Stimulated activated CD4-positive, alpha-beta T cell treated with anti-CD3 and anti-CD28 coated beads, Interleukin-15, amount 100 ng/mL, for 1 hour (primary cell): ENCODE results near the gene CERS5.
"Not testable (repeated sequence)": the region's sequence is repeated elsewhere in the genome, so short reads cannot be mapped to it uniquely, and the experiment has no call there.

ENCODE experiments used
- DNase-seq, 2 donors: peaks; one replicate each; pipeline ENCODE4 v3.0.0-alpha.2; 2020; ENCODE audit warnings: low read depth in 1 of 2, low spot score in 1 of 2

CERS5 gene

DNA sequence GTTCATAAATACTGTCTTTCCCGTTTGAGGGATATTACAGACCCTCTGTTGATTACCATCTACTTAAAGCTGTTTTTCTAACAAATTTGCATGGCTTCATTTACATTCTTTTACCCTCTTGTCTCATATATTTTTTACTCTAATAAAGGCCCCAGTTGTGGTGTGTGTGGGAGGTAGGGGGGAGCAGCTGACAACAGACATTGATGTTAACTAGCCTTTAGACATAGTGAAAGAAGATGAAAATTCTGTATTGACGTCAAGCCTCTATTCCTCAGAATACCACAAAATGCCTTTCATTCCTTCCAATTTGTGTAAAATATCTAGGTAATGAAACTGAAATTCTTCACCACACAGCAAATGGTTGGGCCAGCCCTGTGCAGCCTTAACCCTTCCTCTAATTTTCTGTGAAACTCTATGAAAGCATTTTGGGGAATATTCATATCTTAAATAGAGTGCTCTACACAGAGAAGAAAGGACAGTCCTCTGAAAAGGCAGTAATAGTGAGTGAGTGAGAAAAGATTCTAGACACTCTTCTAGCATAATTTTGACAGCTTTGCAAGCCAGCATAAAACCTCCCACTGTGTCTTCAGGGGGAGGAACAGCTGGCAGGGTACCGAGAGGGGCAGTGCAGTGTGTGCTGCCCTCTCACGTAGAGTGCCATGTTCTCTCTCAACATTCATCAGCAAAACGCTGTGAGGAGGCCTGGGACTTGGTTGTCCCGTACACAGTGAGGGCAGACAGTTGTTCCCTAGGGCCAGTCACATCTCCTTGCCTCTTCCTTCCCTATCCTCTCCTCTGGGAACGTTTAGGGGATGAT, 20.1 kb upstream of the CERS5 start:
- no peak for DNase-seq

DNA sequence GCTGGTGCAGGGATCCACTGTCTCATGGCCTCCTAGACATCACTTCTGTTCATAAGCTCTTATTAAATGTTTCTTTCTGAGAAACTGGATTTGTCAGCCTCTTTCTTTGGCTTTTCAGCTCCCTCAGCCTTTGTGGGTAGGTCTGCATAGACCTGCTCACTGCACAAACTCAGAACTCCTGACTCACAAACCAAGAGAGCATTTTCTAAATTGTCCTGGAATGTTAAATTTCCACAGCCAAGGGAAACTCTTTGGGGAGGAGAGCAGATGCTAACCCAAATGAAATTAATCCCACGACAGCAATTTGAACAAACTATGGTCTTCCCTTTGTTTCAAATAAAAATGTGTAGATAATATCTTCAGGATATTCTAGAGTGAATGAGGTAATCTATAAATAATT, 19.5 kb upstream of the CERS5 start:
- DNase-seq, result no peak

DNA sequence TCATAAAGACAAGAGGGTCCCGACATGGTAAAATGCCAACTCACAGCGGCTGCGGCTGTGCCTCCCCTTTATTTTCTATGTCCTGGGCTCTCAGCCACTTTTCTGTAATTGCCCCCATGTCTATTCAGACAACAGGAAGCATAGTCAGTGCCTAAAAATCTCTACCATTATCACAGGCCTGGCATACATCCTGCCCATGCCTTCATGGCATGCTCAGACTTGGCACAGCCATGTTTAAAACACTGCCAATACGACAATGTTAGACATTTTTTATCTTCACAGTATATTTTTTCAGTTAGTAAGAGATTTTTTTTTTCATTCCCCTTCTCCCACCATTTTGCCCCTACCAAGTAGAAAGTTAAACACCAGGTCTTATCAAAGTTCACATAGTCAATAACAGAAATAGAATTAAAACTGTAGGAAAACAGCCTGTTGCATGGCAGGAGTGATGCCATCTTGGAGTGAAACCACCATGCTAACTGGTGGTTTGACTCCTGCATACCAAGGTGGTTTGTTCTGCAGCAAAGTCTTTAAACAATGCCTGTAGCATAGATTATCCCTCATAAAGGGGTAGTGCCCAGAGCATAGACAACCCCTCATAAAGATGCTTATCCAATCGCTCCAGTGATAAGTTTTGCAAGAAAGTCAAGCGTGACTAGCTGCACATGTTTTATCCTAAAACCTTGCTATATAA, 18.9 kb upstream of the CERS5 start:
- no peak for DNase-seq

DNA sequence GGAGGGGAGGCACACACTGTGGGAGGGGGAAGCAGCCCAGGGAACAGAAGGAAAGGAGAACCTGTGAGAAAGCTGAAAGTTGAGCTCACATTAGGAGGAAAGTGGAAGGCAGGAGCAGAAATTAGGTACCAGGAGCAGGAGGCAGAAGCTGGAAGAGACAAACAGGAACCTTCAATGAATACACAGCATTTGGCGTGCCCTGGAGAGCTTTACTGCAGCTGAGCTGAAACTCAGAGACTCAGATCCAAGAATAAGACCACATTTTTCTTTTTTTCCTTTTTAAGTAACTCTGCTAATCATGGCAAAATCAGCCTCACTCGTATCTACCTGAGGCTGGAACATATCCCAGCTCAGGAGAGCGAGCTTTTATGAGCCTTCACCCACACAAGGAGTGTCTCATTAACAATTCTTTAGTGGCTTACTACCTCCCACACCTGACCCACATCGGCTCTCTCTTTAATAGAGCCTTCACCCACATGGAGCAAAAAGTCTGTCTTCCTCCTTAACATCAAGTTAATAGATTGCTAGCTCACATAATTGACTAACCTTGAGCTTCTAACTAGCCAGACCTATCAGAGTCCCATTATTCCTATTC, 18.2 kb upstream of the CERS5 start:
- DNase-seq, result no peak

DNA sequence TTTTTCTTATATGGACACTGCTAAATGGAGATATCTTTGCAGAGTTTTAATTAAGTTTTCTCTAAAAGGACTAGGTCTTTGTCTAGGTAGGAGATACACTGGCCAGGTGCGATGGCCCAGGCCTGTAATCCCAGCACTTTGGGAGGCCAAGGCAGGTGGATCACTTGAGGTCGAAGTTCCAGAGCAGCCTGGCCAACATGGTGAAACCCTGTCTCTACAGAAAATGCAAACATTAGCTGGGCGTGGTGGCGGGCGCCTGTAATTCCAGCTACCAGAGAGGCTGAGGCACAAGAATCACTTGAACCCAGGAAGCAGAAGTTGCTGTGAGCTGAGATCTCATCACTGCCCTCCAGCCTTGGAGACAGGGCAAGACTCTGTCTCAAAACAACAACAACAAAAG, 17.1 kb upstream of the CERS5 start:
- no peak for DNase-seq

DNA sequence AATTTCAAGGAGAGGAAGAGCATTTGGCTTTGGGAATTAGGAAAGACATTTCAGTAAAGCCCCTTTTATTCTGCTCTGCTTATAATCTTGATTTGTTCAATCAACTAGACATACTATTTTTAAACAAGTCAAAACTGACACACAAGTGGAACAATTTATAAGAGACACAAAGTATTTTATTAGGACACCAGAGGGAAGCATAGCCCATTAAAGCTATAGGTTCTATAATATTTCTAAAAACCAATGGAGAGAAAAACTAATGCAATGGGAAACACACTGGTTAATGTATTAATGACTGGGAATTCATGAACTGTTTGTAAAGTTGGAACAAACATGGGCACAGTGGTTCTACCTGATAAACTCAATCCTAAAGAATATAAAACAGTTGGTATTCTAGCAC, 15.3 kb upstream of the CERS5 start:
- DNase-seq, result no peak

DNA sequence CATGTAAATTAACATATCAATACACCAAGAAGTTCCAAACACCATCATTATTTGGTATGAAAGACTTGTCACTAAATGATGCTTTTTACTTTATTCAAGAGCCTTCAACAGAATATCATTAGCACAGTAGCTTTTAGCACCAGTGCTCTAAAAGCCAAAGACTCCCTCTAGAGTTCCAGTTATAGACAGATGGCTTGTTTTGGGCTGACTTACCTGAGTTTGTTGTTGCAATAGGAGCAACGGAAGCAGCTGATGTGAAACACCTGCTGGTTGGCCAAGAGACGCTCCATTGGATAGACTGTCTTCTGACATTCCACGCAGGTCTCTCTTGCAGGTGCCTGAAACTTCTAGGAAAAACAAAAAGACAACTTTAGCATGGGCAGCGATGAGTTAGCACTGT, 14.5 kb upstream of the CERS5 start:
- DNase-seq, result no peak

DNA sequence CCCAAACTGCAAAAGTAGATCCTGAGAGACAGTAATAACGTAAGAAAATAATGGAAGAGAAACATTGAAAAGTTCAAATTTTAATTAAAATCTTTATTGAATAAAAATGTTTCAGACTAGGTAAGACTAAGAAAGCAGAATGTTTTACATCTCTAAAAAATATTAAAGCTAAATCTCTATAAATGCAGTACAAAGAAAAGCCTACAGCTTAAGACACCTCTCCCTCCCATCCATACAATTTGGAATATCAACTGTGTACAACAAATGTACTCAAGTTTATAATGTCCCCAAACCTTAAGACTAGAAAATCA, 8.5 kb upstream of the CERS5 start:
- DNase-seq, result no peak

DNA sequence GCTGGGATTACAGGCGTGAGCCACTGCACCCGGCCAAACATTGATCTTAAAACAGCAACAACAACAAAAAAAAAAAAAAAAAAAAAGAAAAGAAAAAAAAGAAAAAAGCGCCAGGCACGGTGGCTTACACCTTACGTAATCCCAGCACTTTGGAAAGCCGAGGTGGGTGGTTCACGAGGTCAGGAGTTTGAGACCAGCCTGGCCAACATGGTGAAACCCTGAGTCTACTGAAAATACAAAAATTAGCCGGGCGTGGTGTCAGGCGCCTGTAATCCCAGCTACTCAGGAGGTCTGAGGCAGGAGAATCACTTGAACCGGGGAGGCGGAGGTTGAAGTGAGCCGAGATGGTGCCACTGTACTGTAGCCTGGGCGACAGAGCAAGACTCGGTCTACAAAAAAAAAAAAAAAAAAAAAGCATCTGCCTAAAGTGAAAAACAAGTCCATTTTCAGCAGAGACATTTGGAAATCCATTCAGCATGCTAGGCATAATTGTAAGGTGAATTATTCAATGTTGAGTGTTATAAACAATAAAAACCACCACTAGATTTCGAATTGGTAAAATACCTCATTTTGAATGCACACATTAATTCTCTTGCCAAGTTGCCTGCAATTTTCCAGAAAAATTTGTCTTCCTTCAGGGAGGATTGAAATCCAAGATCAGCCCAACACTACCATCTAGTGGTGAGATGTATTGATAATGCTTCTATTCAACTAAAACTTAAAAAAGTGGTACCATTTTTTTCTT, 8.0 kb upstream of the CERS5 start:
- DNase-seq, result no peak

DNA sequence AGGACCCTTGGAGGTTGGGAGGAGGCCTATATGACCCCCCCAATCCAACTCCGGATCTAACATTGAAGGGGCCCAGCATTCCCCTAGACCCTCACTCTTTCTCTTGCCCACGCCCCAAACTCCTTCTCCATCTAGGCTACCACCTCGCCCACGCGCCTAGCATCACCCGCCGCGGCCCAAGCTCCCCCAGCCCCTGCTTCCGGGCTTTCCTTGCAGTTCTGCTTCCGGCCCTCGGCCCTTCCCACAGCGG, 445 bp downstream of the CERS5 start:
- DNase-seq, result no peak

DNA sequence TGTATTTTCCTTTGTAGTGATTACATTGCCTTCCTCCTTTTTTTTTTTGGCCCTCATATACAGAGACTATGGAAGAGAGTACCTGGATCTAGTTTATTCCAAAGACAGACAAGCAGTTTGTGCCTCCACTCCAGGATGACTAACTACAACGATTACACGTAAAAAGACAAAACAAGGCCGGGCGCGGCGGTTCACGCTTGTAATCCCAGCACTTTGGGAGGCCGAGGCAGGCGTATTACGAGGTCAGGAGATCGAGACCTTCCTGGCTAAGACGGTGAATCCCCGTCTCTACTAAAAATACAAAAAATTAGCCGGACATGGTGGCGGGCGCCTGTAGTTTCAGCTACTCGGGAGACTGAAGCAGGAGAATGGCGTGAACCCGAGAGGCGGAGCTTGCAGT, 2.2 kb downstream of the CERS5 start:
- no peak for DNase-seq

DNA sequence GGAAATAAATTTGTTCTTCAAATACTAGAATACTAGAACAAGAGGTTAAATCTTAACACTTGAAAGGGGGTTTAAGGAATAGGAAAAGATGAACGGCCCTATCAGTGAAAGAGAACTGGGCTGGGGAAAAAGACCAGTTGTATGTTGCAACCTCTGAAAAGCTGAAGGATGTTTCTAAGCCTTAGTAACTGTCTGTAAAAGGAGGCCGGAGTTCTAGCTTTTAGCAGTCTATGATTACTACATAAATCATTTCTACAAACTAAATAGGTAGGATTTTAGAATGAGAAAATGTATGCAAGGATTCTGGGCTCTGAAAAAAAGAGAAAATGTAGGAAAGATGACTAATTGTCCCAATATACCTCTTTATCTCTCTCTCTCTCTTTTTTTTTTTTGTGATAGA, 4.9 kb downstream of the CERS5 start:
- no peak for DNase-seq

DNA sequence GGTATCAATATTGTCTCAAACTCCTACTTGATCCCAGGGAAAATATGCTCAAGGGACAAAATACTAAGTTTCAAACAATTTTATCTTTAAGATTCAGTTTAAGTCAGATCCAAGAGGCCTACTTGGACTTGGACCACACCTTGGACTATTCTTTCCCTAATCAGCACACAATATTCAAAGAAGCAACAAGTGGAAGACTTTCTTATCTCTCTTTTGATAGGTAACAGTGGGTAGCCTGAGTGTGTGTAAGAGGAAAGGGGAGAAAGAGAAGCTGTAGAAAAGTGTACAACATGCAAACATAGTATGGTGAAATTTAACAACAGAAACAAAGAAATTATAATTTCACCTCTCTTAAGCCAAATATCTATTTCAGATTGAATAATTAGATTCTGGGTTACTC, 6.5 kb downstream of the CERS5 start:
- DNase-seq, result no peak

DNA sequence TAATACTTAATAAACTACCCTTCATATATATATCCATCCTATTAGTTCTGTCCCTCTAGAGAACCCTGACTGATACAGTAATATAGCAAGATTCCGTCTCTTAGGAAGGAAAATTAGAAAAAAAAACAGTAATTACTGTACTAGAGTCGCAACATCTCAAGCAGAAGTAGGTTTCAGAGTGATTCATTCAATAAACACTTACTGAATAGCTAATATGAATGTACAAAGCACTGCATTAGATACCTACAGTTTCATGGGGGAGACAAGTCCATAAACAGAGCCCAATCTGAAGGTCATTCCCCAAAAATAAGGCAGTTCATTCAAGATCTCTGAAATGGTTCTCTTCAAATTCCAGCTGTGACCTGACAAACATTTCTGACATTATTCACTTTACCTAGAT, 9.9 kb downstream of the CERS5 start:
- no peak for DNase-seq

DNA sequence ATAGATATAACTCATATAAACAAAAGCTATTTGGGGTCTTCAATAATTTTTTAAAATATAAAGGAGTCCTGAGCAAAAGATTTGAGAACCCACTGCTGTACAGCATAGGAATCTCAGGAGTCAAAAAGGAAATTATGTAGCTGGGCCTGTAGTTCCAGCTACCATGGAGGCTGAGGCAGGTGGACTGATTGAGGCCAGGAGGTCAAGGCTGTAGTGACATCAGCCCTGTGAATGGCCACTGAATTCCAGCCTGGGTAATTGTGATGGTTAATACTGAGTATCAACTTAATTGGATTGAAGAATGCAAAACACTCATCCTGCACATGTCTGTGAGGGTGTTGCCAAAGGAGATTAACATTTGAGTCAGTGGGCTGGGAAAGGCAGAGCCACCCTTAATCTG, 10.5 kb downstream of the CERS5 start:
- no peak for DNase-seq

DNA sequence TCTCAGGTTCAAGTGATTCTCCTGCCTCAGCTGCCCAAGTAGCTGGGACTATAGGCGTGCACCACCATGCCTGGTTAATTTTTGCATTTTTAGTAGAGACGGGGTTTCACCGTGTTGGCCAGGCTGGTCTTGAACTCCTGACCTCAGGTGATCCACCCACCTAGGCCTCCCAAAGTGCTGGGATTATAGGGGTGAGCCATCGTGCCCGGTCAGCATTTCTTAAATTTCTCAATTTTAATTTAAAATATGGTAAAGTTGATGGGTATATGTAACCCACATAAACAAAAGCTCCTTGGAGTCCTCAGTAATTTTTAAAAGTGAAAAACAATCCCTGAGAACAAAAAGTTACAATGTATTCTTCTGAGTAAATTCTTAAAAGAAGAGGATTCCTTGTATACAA, 12.2 kb downstream of the CERS5 start:
- DNase-seq, result not testable (repeated sequence)

DNA sequence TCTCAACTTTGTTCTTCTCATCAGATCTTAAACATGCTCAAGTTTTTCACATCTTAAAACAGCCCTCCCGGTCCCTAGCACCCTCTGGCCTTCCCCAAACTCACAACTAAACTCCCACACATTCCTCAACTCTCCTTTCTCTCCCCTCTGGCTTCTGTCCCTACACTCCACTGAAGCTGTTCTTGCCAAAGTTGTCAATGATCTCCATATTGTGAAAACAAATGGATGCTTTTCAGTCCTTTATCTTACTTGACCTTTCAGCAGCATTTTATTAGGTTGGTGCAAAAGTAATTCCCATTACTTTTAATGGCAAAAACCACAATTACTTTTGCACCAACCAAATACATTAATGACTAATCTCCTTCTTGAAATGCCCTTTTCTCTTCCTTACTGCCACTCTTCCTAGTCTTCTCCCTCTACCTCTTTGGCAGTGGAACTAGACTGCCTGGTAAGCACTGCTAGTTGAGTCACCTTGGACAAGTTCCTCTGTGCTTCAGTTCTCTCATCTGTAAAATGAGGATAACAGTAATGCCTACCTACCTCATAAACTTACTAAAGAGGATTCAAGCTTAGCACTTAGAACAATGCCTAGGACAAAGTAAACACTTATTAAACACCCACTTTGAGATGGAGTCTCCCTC, 16.0 kb downstream of the CERS5 start:
- no peak for DNase-seq

DNA sequence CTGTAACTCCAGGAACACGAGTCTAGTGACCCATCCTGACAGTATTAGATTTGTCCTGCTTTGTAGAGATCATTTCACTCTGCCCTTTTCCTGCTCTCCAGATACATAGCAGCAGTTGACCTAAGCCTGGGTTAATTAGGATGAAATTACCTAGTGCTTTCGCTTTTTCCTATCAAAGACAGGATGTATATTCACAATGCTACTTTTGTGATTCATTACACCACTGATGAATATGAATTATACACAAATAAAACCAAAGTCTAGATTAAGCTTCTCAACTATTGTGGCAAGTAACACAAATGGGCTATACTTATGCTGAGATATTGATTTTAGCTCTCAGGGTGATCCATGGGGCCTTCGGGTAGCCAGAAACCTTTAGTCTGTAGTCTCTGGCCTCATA, 17.9 kb downstream of the CERS5 start:
- no peak for DNase-seq

DNA sequence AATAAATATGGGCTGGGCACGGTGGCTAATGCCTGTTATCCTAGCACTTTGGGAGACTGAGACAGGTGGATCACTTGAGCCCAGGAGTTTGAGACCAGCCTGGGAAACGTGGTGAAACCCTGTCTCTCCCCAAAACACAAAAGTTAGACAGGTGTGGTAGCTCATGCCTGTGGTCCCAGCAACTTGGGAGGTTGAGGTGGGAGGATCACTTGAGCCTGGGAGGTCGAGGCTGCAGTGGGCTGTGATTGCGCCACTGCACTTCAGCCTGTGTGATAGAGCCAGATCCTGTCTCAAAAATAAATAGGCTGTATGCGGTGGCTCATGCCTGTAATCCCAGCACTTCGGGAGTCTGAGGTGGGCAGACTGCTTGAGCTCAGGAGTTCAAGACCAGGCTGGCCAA, 19.2 kb downstream of the CERS5 start:
- not testable (repeated sequence) for DNase-seq

DNA sequence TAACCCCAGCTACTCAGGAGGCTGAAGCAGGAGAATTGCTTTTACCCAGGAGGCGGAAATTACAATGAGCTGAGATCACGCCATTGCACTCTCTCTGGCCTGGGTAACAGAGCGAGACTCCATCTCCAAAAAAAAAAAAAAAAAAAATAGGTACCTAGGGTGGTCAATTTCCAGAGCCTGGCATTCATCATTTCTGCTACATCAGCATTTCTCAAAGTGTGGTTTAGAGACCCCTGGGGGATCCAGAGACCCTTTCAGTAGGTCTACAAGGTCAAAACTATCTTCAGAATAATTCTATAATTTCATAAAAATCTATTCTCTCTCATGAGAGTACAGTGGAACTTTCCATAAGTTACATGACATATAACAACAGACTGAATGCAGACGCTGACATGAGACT, 19.9 kb downstream of the CERS5 start:
- DNase-seq, result no peak

DNA sequence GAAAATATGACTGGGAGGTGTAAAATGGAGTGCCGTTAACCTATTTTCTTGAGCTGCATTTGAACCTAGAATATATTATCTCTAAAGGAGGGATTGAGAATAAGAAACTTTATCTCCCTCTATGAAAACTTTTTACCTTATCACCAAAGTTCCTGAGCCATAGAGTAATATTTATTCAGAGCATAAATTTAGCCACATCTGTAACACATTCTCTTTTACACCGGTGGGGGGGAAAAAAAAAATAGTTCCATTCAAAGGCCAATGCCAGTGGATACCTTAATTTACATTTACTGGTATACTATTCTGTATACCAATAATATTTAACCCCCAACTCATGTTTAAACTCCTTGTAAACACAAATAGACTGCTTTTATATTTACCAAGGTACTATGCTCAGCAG, 21.7 kb downstream of the CERS5 start:
- no peak for DNase-seq

DNA sequence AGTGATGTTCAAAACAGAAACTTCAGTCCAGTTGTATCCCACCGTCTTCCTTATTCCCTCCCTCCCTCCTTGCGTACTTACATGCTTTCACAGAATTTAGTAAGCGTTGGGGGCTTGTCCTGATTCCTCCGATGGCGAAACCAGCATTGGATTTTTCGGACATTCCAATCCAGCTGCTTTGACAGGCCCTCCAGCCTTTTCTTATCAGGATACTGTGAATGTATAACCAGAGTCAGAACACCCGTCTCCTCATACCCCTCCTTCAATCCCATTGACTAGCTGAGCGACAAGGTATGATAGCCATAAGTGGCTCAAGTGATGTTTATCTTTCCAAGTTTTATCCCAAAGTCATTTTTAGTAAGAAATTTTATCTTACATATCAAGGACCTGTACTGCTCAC, 24.2 kb downstream of the CERS5 start:
- no peak for DNase-seq
